ENCODE measurements around the gene HID1.

The HID1 gene

DNA sequence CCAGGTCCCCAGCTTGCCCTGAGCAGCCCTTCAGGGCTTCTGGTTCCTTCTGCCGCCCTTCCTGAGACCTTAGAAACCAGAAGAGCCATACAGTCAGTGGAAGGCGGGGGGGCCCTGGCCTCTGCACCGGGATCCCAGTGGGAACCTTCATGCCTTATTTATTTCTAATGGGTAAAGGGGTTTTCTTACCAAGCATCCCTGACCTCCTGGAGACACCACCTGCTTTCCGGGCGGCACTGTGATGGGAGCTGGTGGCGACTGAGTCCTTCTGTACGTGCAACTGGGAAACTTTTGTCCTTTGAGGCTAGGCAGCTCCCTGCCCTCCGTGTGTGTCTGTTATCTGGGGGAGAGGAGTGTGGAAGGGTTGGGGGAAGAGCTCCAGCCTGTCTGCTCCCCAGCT, 32.7 kb upstream of the HID1 start:
- Histone ChIP-seq H3K36me3 (ENCODE audit: low read depth) (peaks cover 27% of the 10 kb centered on the region), H3K9me3 (ENCODE audit: severe bottlenecking) (no peaks in the 10 kb centered on the region), H3K4me3 (ENCODE audit: severe bottlenecking) (no peak overlapping the region), H3K4me1 (ENCODE audit: insufficient read depth, poor library complexity, severe bottlenecking) (no peaks in the 10 kb centered on the region), H3K27me3 (ENCODE audit: insufficient read depth, poor library complexity, severe bottlenecking) (no peaks in the 10 kb centered on the region), H3K27ac (ENCODE audit: poor library complexity, severe bottlenecking) (no peak overlapping the region)
- TF ChIP-seq, protein P1, sequence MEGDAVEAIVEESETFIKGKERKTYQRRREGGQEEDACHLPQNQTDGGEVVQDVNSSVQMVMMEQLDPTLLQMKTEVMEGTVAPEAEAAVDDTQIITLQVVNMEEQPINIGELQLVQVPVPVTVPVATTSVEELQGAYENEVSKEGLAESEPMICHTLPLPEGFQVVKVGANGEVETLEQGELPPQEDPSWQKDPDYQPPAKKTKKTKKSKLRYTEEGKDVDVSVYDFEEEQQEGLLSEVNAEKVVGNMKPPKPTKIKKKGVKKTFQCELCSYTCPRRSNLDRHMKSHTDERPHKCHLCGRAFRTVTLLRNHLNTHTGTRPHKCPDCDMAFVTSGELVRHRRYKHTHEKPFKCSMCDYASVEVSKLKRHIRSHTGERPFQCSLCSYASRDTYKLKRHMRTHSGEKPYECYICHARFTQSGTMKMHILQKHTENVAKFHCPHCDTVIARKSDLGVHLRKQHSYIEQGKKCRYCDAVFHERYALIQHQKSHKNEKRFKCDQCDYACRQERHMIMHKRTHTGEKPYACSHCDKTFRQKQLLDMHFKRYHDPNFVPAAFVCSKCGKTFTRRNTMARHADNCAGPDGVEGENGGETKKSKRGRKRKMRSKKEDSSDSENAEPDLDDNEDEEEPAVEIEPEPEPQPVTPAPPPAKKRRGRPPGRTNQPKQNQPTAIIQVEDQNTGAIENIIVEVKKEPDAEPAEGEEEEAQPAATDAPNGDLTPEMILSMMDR (IDR thresholded peaks at IDR 0.05; ENCODE audit: poor library complexity, severe bottlenecking): no peak
- DNase-seq (ENCODE audit: low spot score) (no peak), ATAC-seq (ENCODE audit: low read depth) (no peak)

DNA sequence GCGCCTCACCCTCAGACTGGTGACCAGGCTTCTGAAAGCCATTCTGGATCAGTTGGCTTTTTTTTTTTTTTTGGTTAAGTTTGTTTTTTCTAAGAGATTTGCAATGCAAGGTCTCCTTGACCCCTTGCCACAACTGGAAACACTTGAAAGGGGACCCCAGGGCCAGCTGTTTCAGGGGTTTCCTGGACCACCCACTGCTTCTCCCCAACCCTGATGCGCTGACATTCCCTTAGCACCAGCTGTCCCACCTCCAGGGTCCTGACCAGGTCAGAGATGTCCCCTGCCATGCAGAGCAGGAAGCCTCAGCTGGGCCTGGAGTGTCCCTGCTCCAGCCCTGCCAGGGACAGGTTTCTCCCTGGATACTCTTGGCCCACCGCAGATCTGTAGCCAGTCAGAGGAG, 31.8 kb upstream of the HID1 start:
- H3K27ac ChIP-seq (ENCODE audit: poor library complexity, severe bottlenecking): no peak overlapping the region
- no peaks in the 10 kb centered on the region for H3K4me1 ChIP-seq (ENCODE audit: insufficient read depth, poor library complexity, severe bottlenecking)
- no peak overlapping the region for H3K4me3 ChIP-seq (ENCODE audit: severe bottlenecking)
- ATAC-seq (ENCODE audit: low read depth) (no peak), DNase-seq (ENCODE audit: low spot score) (no peak)
- H3K27me3 ChIP-seq (ENCODE audit: insufficient read depth, poor library complexity, severe bottlenecking): no peaks in the 10 kb centered on the region
- TF ChIP-seq, protein P1 (IDR thresholded peaks at IDR 0.05; ENCODE audit: poor library complexity, severe bottlenecking): no peak
- peaks cover 32% of the 10 kb centered on the region for H3K36me3 ChIP-seq (ENCODE audit: low read depth)
- no peaks in the 10 kb centered on the region for H3K9me3 ChIP-seq (ENCODE audit: severe bottlenecking)

DNA sequence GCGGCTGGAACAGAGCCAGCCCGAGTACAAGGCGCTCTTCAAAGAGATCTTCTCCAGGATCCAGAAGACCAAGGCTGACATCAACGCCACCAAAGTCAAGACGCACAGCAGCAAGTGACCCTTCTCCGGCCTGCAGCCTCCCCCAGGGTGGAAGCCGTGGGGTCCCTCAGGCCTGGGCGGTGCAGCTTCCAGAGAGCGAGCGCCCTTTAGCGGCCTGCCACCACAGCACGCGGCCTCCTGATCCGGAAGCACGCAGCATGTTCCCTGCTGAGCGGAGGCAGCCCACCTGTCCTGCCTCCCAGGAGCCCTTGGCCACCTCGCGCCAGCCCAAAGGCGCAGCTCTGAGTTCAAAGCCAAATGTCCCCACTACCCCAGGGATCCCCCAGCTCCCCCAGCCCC, 31.4 kb upstream of the HID1 start:
- H3K27me3 ChIP-seq (ENCODE audit: insufficient read depth, poor library complexity, severe bottlenecking): no peaks in the 10 kb centered on the region
- peaks cover 32% of the 10 kb centered on the region for H3K36me3 ChIP-seq (ENCODE audit: low read depth)
- ATAC-seq (ENCODE audit: low read depth): no peak
- H3K9me3 ChIP-seq (ENCODE audit: severe bottlenecking): no peaks in the 10 kb centered on the region
- no peak overlapping the region for H3K4me3 ChIP-seq (ENCODE audit: severe bottlenecking)
- no peaks in the 10 kb centered on the region for H3K4me1 ChIP-seq (ENCODE audit: insufficient read depth, poor library complexity, severe bottlenecking)
- DNase-seq (ENCODE audit: low spot score): no peak
- H3K27ac ChIP-seq (ENCODE audit: poor library complexity, severe bottlenecking): no peak overlapping the region
- TF ChIP-seq, protein P1 (IDR thresholded peaks at IDR 0.05; ENCODE audit: poor library complexity, severe bottlenecking): no peak

GRCh38 chr17:75003070-75003956, 30.8 kb upstream of the HID1 start:
- TF ChIP-seq, protein P1 (IDR thresholded peaks at IDR 0.05; ENCODE audit: poor library complexity, severe bottlenecking): no peak
- no peak overlapping the region for H3K4me3 ChIP-seq (ENCODE audit: severe bottlenecking)
- DNase-seq (ENCODE audit: low spot score): no peak
- no peaks in the 10 kb centered on the region for H3K4me1 ChIP-seq (ENCODE audit: insufficient read depth, poor library complexity, severe bottlenecking)
- ATAC-seq (ENCODE audit: low read depth): no peak
- no peaks in the 10 kb centered on the region for H3K27me3 ChIP-seq (ENCODE audit: insufficient read depth, poor library complexity, severe bottlenecking)
- no peak overlapping the region for H3K27ac ChIP-seq (ENCODE audit: poor library complexity, severe bottlenecking)
- peaks cover 32% of the 10 kb centered on the region for H3K36me3 ChIP-seq (ENCODE audit: low read depth)
- H3K9me3 ChIP-seq (ENCODE audit: severe bottlenecking): no peaks in the 10 kb centered on the region

Data from RWPE2 (cell line).